Activated B cell treated with CpG ODN at 0.5 μM for 24 hours (primary cell): Measurements from ENCODE around the gene SEMA4G. TPM values are rescaled to one million over a fixed set of nuclear protein-coding genes. Genes with fewer than 3 reads are reported as not detected.
A peak's percentile ranks its signal among the peaks of the same experiment; 100 is the strongest.

Experiments
- ATAC-seq: fragments of 200-7000 bp; cut with Tn5 transposase; one replicate; pipeline ENCODE4 v1.10.0; 2021; ENCODE audit warnings: low read depth, mild to moderate bottlenecking, moderate library complexity
- CTCF ChIA-PET: fragments of 350-600 bp; sonication (Branson Sonifier 250); formaldehyde crosslinking; loops from one replicate; lab custom pipeline; 2021; ENCODE audit warnings: antibody characterized with exemption; lab: Charles Lee
- POLR2A ChIA-PET: fragments of 350-600 bp; sonication (Branson Sonifier 250); formaldehyde crosslinking; loops from one replicate; lab custom pipeline; 2021; ENCODE audit warnings: antibody characterized with exemption; lab: Charles Lee
- DNase-seq: peaks from one replicate; pipeline ENCODE4 v3.0.0; 2022
- H3K27ac Mint-ChIP-seq: one replicate; pipeline ENCODE4 v1.8.0; 2020; ENCODE audit warnings: mixed read lengths
- H3K27me3 Mint-ChIP-seq: one replicate; pipeline ENCODE4 v1.8.0; 2021; ENCODE audit warnings: mixed read lengths
- H3K36me3 Mint-ChIP-seq: one replicate; pipeline ENCODE4 v1.8.0; 2021; ENCODE audit warnings: low read depth, mixed read lengths
- H3K4me1 Mint-ChIP-seq: one replicate; pipeline ENCODE4 v1.8.0; 2021; ENCODE audit warnings: mixed read lengths
- H3K4me3 Mint-ChIP-seq: one replicate; pipeline ENCODE4 v1.8.0; 2020; ENCODE audit warnings: mild to moderate bottlenecking, mixed read lengths
- H3K9me3 Mint-ChIP-seq: one replicate; pipeline ENCODE4 v1.8.0; 2020; ENCODE audit warnings: mixed read lengths
- intact Hi-C: fragments of 100-400 bp; cut with micrococcal nuclease; formaldehyde crosslinking; loops from one replicate; pipeline ENCODE4 v1.15.1; 2024
- total RNA-seq: library from RNA; stranded (reverse); gene quantifications from 2 replicates; pipeline ENCODE4 v1.2.3, GENCODE V29; 2022
- TF ChIP-seq, protein P1 (sequence below): fragments of 200-600 bp; IDR thresholded peaks from one replicate; pipeline ENCODE4 v1.8.0; 2022; ENCODE audit warnings: antibody characterized with exemption, mild to moderate bottlenecking

SEMA4G gene
- total RNA-seq, 1 donor from 2014 or later = 0.60 TPM

- Mint-ChIP-seq H3K36me3 (no peaks in the 10 kb centered on the region), H3K27me3 (peaks cover 27% of the 10 kb centered on the region)
- POLR2A ChIA-PET = interaction anchor here (1.1 to 1.4 kb wide), 2 partner anchors 18 to 26 kb away, joined by 3 read pairs; no protein-coding TSS in a partner anchor
These were observed 45.8 kb downstream of the SEMA4G start for GRCh38 chr10:101014966-101015581.

DNA sequence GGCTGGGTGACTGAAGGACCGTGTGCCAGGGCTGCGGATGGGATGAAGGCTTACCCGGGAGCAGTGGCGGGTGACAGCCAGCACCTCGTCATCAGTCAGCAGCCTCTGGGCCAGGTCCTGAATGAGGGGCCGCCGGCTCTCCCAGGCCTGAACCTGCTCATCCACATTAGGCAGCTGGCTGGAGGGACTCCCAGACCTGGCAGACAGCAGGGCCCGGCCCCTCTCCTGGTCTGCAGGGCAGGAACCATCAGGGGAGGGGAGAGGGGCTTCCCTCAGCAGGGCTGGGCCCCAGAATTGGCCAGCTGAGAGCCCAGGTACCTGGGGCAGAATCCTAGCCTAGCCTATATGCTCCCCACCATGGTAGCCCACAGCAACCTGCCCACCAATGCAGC is 46.3 kb downstream of the SEMA4G start:
- ATAC-seq (no peak), DNase-seq (no peak)
- Mint-ChIP-seq H3K27ac (no peak overlapping the region), H3K4me3 (no peak overlapping the region), H3K9me3 (no peaks in the 10 kb centered on the region), H3K27me3 (peaks cover 27% of the 10 kb centered on the region), H3K4me1 (peaks cover 28% of the 10 kb centered on the region), H3K36me3 (no peaks in the 10 kb centered on the region)
- intact Hi-C loops = no loop called here
- ChIA-PET POLR2A (interaction anchor here (1.4 kb wide), 1 partner anchor 19 kb away, joined by 3 read pairs; no protein-coding TSS in a partner anchor), CTCF (interaction anchor here (1.3 to 2.3 kb wide), 3 partner anchors 14 to 24 kb away, joined by 3 to 9 read pairs (median 4); no protein-coding TSS in a partner anchor)
- TF ChIP-seq, protein P1, sequence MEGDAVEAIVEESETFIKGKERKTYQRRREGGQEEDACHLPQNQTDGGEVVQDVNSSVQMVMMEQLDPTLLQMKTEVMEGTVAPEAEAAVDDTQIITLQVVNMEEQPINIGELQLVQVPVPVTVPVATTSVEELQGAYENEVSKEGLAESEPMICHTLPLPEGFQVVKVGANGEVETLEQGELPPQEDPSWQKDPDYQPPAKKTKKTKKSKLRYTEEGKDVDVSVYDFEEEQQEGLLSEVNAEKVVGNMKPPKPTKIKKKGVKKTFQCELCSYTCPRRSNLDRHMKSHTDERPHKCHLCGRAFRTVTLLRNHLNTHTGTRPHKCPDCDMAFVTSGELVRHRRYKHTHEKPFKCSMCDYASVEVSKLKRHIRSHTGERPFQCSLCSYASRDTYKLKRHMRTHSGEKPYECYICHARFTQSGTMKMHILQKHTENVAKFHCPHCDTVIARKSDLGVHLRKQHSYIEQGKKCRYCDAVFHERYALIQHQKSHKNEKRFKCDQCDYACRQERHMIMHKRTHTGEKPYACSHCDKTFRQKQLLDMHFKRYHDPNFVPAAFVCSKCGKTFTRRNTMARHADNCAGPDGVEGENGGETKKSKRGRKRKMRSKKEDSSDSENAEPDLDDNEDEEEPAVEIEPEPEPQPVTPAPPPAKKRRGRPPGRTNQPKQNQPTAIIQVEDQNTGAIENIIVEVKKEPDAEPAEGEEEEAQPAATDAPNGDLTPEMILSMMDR = no peak

More at GRCh38 chr10:101014966-101015581, 45.8 kb downstream of the SEMA4G start:
- H3K9me3 Mint-ChIP-seq = no peaks in the 10 kb centered on the region
- DNase-seq (no peak), ATAC-seq (no peak)
- intact Hi-C loops = loop anchor here (1.0 to 5.0 kb wide), 4 partner anchors 17 to 453 kb away; partner anchors contain the start of gene SLF2
- CTCF ChIA-PET = interaction anchor here (0.8 to 2.3 kb wide), 13 partner anchors 11 to 452 kb away, joined by 3 to 13 read pairs (median 4); partner anchors contain the start of genes LZTS2, PDZD7 and SFXN3
- H3K4me3 Mint-ChIP-seq = no peak overlapping the region
- no peak overlapping the region for H3K27ac Mint-ChIP-seq
- TF ChIP-seq, protein P1 = no peak
- peaks cover 28% of the 10 kb centered on the region for H3K4me1 Mint-ChIP-seq

- ATAC-seq = no peak
- no peaks in the 10 kb centered on the region for H3K36me3 Mint-ChIP-seq
- ChIA-PET POLR2A (no interaction called here), CTCF (interaction anchor here (1.0 to 2.3 kb wide), 4 partner anchors 14 to 51 kb away, joined by 3 to 9 read pairs (median 3); no protein-coding TSS in a partner anchor)
- no peaks in the 10 kb centered on the region for H3K9me3 Mint-ChIP-seq
- TF ChIP-seq, protein P1 = no peak
- no peak for DNase-seq
- no peak overlapping the region for H3K27ac Mint-ChIP-seq
- peaks cover 27% of the 10 kb centered on the region for H3K27me3 Mint-ChIP-seq
- no peak overlapping the region for H3K4me3 Mint-ChIP-seq
- H3K4me1 Mint-ChIP-seq = peaks cover 28% of the 10 kb centered on the region
- intact Hi-C loops = no loop called here
These were observed 47.5 kb downstream of the SEMA4G start for GRCh38 chr10:101016814-101017213.

DNA sequence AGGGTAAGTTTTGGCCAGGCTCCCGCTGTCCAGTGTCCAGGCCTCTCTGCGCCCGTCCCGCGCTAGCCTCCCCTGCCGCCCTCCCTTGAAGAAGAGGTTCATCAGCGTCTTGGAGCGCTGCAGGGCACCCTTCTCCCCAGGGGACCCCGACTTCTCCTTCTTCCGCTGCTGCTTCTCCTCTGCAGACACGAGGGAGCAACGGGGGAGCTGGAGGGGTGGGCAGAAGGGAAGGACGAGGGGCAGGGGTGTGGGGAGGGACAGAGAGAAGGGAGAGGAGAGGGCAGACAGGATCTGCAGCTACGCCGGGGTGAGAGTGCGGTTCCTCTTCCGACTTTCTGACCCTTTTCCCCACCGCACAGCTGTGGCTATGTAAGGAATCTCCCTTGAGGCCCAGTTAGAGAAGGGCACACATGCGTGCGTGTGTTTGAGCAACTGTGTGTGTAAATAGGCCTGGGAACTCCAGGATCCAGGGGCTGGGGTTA is 48.9 kb downstream of the SEMA4G start:
- intact Hi-C loops = no loop called here
- TF ChIP-seq, protein P1 = no peak
- Mint-ChIP-seq H3K4me1 (peaks cover 21% of the 10 kb centered on the region), H3K4me3 (peak overlapping the region; percentile 39), H3K27ac (no peak overlapping the region), H3K36me3 (no peaks in the 10 kb centered on the region), H3K9me3 (no peaks in the 10 kb centered on the region), H3K27me3 (peaks cover 27% of the 10 kb centered on the region)
- POLR2A ChIA-PET = interaction anchor here (1.0 to 2.3 kb wide), 2 partner anchors 13 to 19 kb away, joined by 3 to 9 read pairs; partner anchors contain the start of genes PDZD7 and SFXN3
- ATAC-seq = peak; percentile 55
- CTCF ChIA-PET = interaction anchor here (1.5 to 1.8 kb wide), 3 partner anchors 11 to 48 kb away, joined by 3 to 20 read pairs (median 4); partner anchors contain the start of genes PDZD7 and SFXN3
- DNase-seq = no peak
